Uterus (tissue), 4 donors: ENCODE results near the gene C1orf94. TPM values are rescaled to one million over a fixed set of nuclear protein-coding genes. Genes with fewer than 3 reads are reported as not detected.

Source experiments
- DNase-seq, 2 donors: peaks; one replicate each; pipeline ENCODE4 v3.0.0-alpha.2; 2019 to 2020
- H3K27ac ChIP-seq, 2 donors: fragments of 200-600 bp; sonication (generic); 1 replicate in 1 of 2; 2 replicates in 1 of 2; pipeline ENCODE4 v1.5.1; 2016 to 2018
- H3K27me3 ChIP-seq, 2 donors: fragments of 200-600 bp; sonication (generic); one replicate each; pipeline ENCODE4 v1.5.1; 2018 to 2019; ENCODE audit warnings: control low read depth in 1 of 2
- H3K36me3 ChIP-seq, 2 donors: fragments of 200-600 bp; sonication (generic); one replicate each; pipeline ENCODE4 v1.5.1; 2019; ENCODE audit warnings: control low read depth in 1 of 2
- H3K4me1 ChIP-seq, 2 donors: fragments of 200-600 bp; sonication (generic); one replicate each; pipeline ENCODE4 v1.5.1; 2018 to 2019; ENCODE audit warnings: control low read depth in 1 of 2
- H3K4me3 ChIP-seq, 2 donors: fragments of 200-600 bp; sonication (generic); 1 replicate in 1 of 2; 2 replicates in 1 of 2; pipeline ENCODE4 v1.5.1; 2018 to 2019; ENCODE audit warnings: mild to moderate bottlenecking in 1 of 2
- H3K9me3 ChIP-seq, 2 donors: fragments of 200-600 bp; sonication (generic); one replicate each; pipeline ENCODE4 v1.5.1; 2019; ENCODE audit warnings: control low read depth in 1 of 2
- CTCF ChIP-seq, 4 experiments: fragments of 200-600 bp in 2 of 4; fragments of 450-650 bp in 2 of 4; sonication (generic) in 2 of 4; IDR thresholded peaks; one replicate each; pipeline ENCODE4 v1.5.1; 2016 to 2019; ENCODE audit warnings: antibody characterized with exemption in 4 of 4, mild to moderate bottlenecking in 2 of 4, moderate library complexity in 1 of 4
- POLR2A ChIP-seq, 2 donors: fragments of 450-650 bp; IDR thresholded peaks; one replicate each; pipeline ENCODE4 v1.6.1; 2016; ENCODE audit warnings: antibody characterized with exemption in 2 of 2, mild to moderate bottlenecking in 1 of 2, moderate library complexity in 1 of 2
- intact Hi-C: fragments of 100-400 bp; cut with DNase I; formaldehyde crosslinking; loops from one replicate; pipeline ENCODE4 v1.15.1; 2023; ENCODE audit warnings: low total_unique reads
- total RNA-seq, 4 donors: library from RNA; depleted of rRNA in 3 of 4; stranded (reverse); fragments of >200 nt in 3 of 4; gene quantifications; one replicate each; pipeline versions ENCODE4 v1.1.0 to v1.2.4, GENCODE V29; 2014 to 2023
- donor health status: DM: yes; HTN: yes; CAD: no.

The C1orf94 gene
- total RNA-seq, 4 donors from 2014 or later: not detected

- TF ChIP-seq CTCF (IDR thresholded peaks at IDR 0.05) (no peak), POLR2A (IDR thresholded peaks at IDR 0.05) (no peak)
- no peak within 1 kb of the TSS for H3K4me3 ChIP-seq
- DNase-seq: no peak
- H3K36me3 ChIP-seq: no peaks in the 10 kb centered on the region
- no peaks in the 10 kb centered on the region for H3K9me3 ChIP-seq
- intact Hi-C loops: no loop called here
- peaks cover 0 to 23% of the 10 kb centered on the region in 2 donors for H3K4me1 ChIP-seq
- no peak within 1 kb of the TSS for H3K27ac ChIP-seq
- peaks cover 0 to 26% of the 10 kb centered on the region in 2 donors for H3K27me3 ChIP-seq
These were observed 11.8 kb upstream of the C1orf94 start, which contains the start of gene CSMD2 for GRCh38 chr1:34164771-34165391. TSS of gene CSMD2 (minus strand) at chr1:34165230. CDS start at chr1:34165097, 133 bp downstream.

DNA sequence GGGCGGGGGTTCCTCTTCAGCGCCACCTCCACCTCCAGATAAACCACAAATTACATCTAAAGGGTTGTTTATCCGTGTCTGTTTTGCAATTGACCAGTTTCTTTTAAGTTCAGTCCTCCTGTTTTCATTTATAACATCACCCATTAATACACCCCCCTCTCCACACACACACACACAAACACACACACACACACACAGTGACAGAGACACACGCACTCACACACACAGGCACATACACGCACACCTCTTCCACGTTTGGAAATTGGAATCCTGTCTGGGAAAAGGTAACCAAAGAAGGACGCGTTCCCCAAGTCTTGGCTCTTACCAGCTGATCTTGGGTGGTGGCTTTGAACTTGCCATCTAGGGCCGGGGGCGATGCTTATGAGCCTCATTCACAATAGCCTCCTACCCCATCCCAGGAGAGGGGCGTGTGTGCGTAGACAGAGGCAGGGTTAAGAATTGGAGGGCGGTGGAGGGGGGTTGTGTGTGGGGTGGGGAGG lies 11.2 kb upstream of the C1orf94 start:
- no peak for DNase-seq

DNA sequence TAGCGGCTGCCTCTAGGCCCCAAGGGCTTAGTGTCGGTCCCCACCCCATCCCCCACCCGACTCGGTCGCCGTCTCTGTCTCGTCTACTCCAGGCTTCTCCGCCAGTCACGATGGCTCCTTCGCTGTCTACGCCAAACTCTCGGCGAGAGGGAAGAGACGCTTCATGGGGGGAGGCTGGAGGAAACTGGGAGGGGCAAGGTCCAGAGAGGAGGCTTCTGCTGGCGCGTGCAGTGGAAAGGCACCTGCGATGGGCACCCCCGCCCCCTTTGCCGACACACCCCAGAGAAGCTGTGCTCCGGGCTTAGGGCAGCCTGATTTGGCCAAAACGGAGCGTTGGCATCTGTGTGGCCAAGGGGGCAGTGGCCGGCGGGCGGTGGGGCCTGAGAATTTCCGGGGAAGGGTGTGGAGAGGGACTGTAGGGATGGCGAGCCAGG lies 10.5 kb upstream of the C1orf94 start:
- Histone ChIP-seq H3K36me3 (no peaks in the 10 kb centered on the region), H3K27me3 (peaks cover 0 to 26% of the 10 kb centered on the region in 2 donors), H3K4me3 (no peak overlapping the region), H3K9me3 (no peaks in the 10 kb centered on the region), H3K27ac (no peak overlapping the region), H3K4me1 (peaks cover 0 to 23% of the 10 kb centered on the region in 2 donors)
- no peak for DNase-seq
- TF ChIP-seq CTCF (IDR thresholded peaks at IDR 0.05) (no peak), POLR2A (IDR thresholded peaks at IDR 0.05) (no peak)
- intact Hi-C loops: no loop called here

More for the DNA sequence above, 11.2 kb upstream of the C1orf94 start:
- H3K4me3 ChIP-seq: no peak overlapping the region
- TF ChIP-seq POLR2A (IDR thresholded peaks at IDR 0.05): no peak
- TF ChIP-seq CTCF (IDR thresholded peaks at IDR 0.05): no peak
- no peak overlapping the region for H3K27ac ChIP-seq
- H3K36me3 ChIP-seq: no peaks in the 10 kb centered on the region
- intact Hi-C loops: no loop called here
- peaks cover 0 to 26% of the 10 kb centered on the region in 2 donors for H3K27me3 ChIP-seq
- H3K9me3 ChIP-seq: no peaks in the 10 kb centered on the region
- H3K4me1 ChIP-seq: peaks cover 0 to 23% of the 10 kb centered on the region in 2 donors

GRCh38 chr1:34166625-34167361 lies 9.9 kb upstream of the C1orf94 start:
- TF ChIP-seq POLR2A (IDR thresholded peaks at IDR 0.05): no peak
- no peak for TF ChIP-seq CTCF (IDR thresholded peaks at IDR 0.05)
- DNase-seq: no peak
- intact Hi-C loops: no loop called here
- H3K9me3 ChIP-seq: no peaks in the 10 kb centered on the region
- no peaks in the 10 kb centered on the region for H3K36me3 ChIP-seq
- H3K4me1 ChIP-seq: peaks cover 0 to 23% of the 10 kb centered on the region in 2 donors
- H3K27me3 ChIP-seq: peaks cover 0 to 26% of the 10 kb centered on the region in 2 donors
- no peak overlapping the region for H3K4me3 ChIP-seq
- no peak overlapping the region for H3K27ac ChIP-seq

- DNase-seq: no peak
- Histone ChIP-seq H3K27me3 (peaks cover 0 to 26% of the 10 kb centered on the region in 2 donors), H3K27ac (no peak overlapping the region), H3K36me3 (no peaks in the 10 kb centered on the region), H3K4me1 (peaks cover 0 to 23% of the 10 kb centered on the region in 2 donors), H3K9me3 (no peaks in the 10 kb centered on the region), H3K4me3 (no peak overlapping the region)
- intact Hi-C loops: no loop called here
- TF ChIP-seq POLR2A (IDR thresholded peaks at IDR 0.05): no peak
- TF ChIP-seq CTCF (IDR thresholded peaks at IDR 0.05): no peak
These were observed 9.3 kb upstream of the C1orf94 start for GRCh38 chr1:34167389-34167788.
